ENCODE results near the gene PTN. TPM values are rescaled to one million over a fixed set of nuclear protein-coding genes. Genes with fewer than 3 reads are reported as not detected.

Gene PTN
- total and polyA plus RNA-seq, 9 of the 15 experiments (the other 6 are each of a cell fraction or from before 2014, with no cell fraction given), result not detected

DNA sequence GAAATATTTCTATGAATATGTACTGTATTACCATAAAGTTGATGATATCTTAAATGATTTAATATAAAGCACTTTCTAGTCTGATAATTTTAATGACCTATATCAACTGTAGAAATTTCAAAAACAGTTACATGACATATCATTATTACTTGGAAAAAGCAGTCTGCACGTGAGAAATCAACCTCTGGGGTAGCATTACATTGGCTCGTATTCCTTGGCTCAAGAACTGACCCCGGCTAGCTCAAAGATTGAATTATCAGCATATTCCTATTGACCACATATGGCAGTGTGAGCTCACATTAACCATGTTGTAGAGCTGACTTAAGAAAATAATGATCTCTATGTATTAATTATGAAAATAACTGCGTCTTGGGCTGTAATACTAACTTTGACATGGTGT, 139.3 kb downstream of the PTN start:
- no TSS peak for BruUV-seq (replicated peaks)
- H3K4me3 ChIP-seq, result no peak overlapping the region
- H3K79me2 ChIP-seq (ENCODE audit: control insufficient read depth, insufficient read depth, low read length), result no peaks in the 10 kb centered on the region
- no peak overlapping the region for H3K9ac ChIP-seq (ENCODE audit: insufficient read depth in 1 of 2, low read depth in 2 of 2, low read length in 2 of 2)
- in situ Hi-C loops (cut with MboI), result no loop called here
- intact Hi-C loops (cut with micrococcal nuclease), result no loop called here
- H3K9me3 ChIP-seq (replicated peaks; ENCODE audit: control insufficient read depth, insufficient read depth, low read depth, low read length), result peaks cover 2% of the 10 kb centered on the region
- no peaks in the 10 kb centered on the region for H3K27me3 ChIP-seq (ENCODE audit: control insufficient read depth in 2 of 2, insufficient read depth in 2 of 2, low read length in 2 of 2)
- H2AFZ ChIP-seq (ENCODE audit: low read depth, low read length), result no peak overlapping the region
- WGBS (ENCODE audit: insufficient coverage, low coverage, missing lambda C conversion rate), result 0% methylated on average over 4 of the region's 4 CpGs
- no peaks in the 10 kb centered on the region for H3K36me3 ChIP-seq (ENCODE audit: control insufficient read depth, insufficient read depth, low read length)
- no peaks in the 10 kb centered on the region for H4K20me1 ChIP-seq (replicated peaks; ENCODE audit: control insufficient read depth, insufficient read depth, low read length)
- POLR2A ChIA-PET, result no interaction called here
- no peaks in the 10 kb centered on the region for H3K9me1 ChIP-seq (ENCODE audit: control insufficient read depth, insufficient read depth, low read length)
- ATAC-seq, result no peak
- FAIRE-seq, result no peak
- no peaks in the 10 kb centered on the region for H3K4me1 ChIP-seq (replicated peaks in 1 of 2; ENCODE audit: control insufficient read depth in 2 of 2, insufficient read depth in 2 of 2, low read length in 2 of 2)
- no peak overlapping the region for H3K27ac ChIP-seq (ENCODE audit: extremely low read depth, low read depth, low read length)
- TF ChIP-seq KDM5B (IDR thresholded peaks at IDR 0.05; ENCODE audit: insufficient replicate concordance, low read depth, low read length), result no peak
- no peak overlapping the region for H3K4me2 ChIP-seq (ENCODE audit: insufficient read depth, low read length)
- DNase-seq (ENCODE audit: extremely low read depth in 1 of 4, low spot score in 3 of 4), result no peak
- CTCF ChIA-PET (ENCODE audit: low intra/inter-chr PET ratio), result no interaction called here

DNA sequence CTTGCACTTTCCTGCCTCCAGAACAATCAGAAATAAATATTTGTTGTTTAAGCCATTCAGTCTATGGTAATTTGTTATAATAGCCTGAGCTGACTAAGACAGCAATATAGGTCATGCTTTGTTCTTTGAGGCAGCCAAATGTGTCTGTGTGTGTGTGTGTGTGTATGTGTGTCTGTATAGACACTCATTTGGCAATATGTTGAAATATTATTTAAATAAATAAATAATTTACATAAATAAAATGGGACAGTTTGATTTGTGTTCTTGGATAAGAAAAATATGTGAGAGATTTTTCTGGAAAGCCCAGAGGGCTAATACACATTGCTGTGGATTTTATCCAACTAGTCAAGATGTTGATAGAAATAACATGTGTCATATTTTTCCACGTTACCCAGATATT, 140.2 kb downstream of the PTN start:
- Histone ChIP-seq H3K27me3 (ENCODE audit: control insufficient read depth in 2 of 2, insufficient read depth in 2 of 2, low read length in 2 of 2) (no peaks in the 10 kb centered on the region), H3K4me3 (no peak overlapping the region), H3K4me1 (replicated peaks in 1 of 2; ENCODE audit: control insufficient read depth in 2 of 2, insufficient read depth in 2 of 2, low read length in 2 of 2) (no peaks in the 10 kb centered on the region), H3K9me1 (ENCODE audit: control insufficient read depth, insufficient read depth, low read length) (no peaks in the 10 kb centered on the region), H4K20me1 (replicated peaks; ENCODE audit: control insufficient read depth, insufficient read depth, low read length) (no peaks in the 10 kb centered on the region), H3K9ac (ENCODE audit: insufficient read depth in 1 of 2, low read depth in 2 of 2, low read length in 2 of 2) (no peak overlapping the region), H2AFZ (ENCODE audit: low read depth, low read length) (no peak overlapping the region), H3K9me3 (replicated peaks; ENCODE audit: control insufficient read depth, insufficient read depth, low read depth, low read length) (peaks cover 2% of the 10 kb centered on the region; the same call in 1 of the 2 replicates), H3K36me3 (ENCODE audit: control insufficient read depth, insufficient read depth, low read length) (no peaks in the 10 kb centered on the region), H3K27ac (ENCODE audit: extremely low read depth, low read depth, low read length) (no peak overlapping the region), H3K79me2 (ENCODE audit: control insufficient read depth, insufficient read depth, low read length) (no peaks in the 10 kb centered on the region), H3K4me2 (ENCODE audit: insufficient read depth, low read length) (no peak overlapping the region)
- FAIRE-seq, result no peak
- BruUV-seq (replicated peaks), result no TSS peak
- intact Hi-C loops (cut with micrococcal nuclease), result no loop called here
- no peak for DNase-seq (ENCODE audit: extremely low read depth in 1 of 4, low spot score in 3 of 4)
- ChIA-PET POLR2A (no interaction called here), CTCF (ENCODE audit: low intra/inter-chr PET ratio) (no interaction called here)
- in situ Hi-C loops (cut with MboI), result no loop called here
- WGBS (ENCODE audit: insufficient coverage, low coverage, missing lambda C conversion rate), result 0% methylated on average over 1 of the region's 1 CpG
- ATAC-seq, result no peak
- TF ChIP-seq ELF2 (CRISPR knock-in tag; IDR thresholded peaks at IDR 0.05) (no peak), ZNF431 (CRISPR knock-in tag; IDR thresholded peaks at IDR 0.05) (no peak), ZNF408 (CRISPR knock-in tag; IDR thresholded peaks at IDR 0.05; ENCODE audit: low read depth) (no peak), TCF3 (CRISPR knock-in tag; IDR thresholded peaks at IDR 0.05) (no peak), POLR2AphosphoS5 (IDR thresholded peaks at IDR 0.05; ENCODE audit: control insufficient read depth, insufficient read depth, low read depth, low read length) (no peak), ZNF12 (CRISPR knock-in tag; IDR thresholded peaks at IDR 0.05) (no peak), POLR3A (IDR thresholded peaks at IDR 0.05; ENCODE audit: borderline replicate concordance, extremely low read depth, insufficient read depth, insufficient read length) (no peak), MTA3 (IDR thresholded peaks at IDR 0.05; ENCODE audit: borderline replicate concordance) (no peak), RNF2 (IDR thresholded peaks at IDR 0.05) (no peak), TGIF2 (CRISPR knock-in tag; IDR thresholded peaks at IDR 0.05) (no peak)
- TF ChIP-seq, protein P1, sequence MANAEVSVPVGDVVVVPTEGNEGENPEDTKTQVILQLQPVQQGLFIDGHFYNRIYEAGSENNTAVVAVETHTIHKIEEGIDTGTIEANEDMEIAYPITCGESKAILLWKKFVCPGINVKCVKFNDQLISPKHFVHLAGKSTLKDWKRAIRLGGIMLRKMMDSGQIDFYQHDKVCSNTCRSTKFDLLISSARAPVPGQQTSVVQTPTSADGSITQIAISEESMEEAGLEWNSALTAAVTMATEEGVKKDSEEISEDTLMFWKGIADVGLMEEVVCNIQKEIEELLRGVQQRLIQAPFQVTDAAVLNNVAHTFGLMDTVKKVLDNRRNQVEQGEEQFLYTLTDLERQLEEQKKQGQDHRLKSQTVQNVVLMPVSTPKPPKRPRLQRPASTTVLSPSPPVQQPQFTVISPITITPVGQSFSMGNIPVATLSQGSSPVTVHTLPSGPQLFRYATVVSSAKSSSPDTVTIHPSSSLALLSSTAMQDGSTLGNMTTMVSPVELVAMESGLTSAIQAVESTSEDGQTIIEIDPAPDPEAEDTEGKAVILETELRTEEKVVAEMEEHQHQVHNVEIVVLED (CRISPR knock-in tag; IDR thresholded peaks at IDR 0.05), result no peak
- TF ChIP-seq, protein P2, sequence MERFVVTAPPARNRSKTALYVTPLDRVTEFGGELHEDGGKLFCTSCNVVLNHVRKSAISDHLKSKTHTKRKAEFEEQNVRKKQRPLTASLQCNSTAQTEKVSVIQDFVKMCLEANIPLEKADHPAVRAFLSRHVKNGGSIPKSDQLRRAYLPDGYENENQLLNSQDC (CRISPR knock-in tag; IDR thresholded peaks at IDR 0.05), result no peak
- TF ChIP-seq, protein P3, sequence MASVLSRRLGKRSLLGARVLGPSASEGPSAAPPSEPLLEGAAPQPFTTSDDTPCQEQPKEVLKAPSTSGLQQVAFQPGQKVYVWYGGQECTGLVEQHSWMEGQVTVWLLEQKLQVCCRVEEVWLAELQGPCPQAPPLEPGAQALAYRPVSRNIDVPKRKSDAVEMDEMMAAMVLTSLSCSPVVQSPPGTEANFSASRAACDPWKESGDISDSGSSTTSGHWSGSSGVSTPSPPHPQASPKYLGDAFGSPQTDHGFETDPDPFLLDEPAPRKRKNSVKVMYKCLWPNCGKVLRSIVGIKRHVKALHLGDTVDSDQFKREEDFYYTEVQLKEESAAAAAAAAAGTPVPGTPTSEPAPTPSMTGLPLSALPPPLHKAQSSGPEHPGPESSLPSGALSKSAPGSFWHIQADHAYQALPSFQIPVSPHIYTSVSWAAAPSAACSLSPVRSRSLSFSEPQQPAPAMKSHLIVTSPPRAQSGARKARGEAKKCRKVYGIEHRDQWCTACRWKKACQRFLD (CRISPR knock-in tag; IDR thresholded peaks at IDR 0.05), result no peak
